ENCODE measurements around the gene MUC4. TPM values are rescaled to one million over a fixed set of nuclear protein-coding genes. Genes with fewer than 3 reads are reported as not detected.

Gene MUC4
- total and polyA plus RNA-seq, 9 of the 15 experiments (the other 6 are each of a cell fraction or from before 2014, with no cell fraction given), result under 0.01 to 0.21 (median 0.10) TPM; not detected in 4

- no peak for TF ChIP-seq FOXP4 (CRISPR knock-in tag; IDR thresholded peaks at IDR 0.05; ENCODE audit: borderline replicate concordance)
- no peak for TF ChIP-seq NCOA1 (IDR thresholded peaks at IDR 0.05; ENCODE audit: low read depth)
- no peak for TF ChIP-seq MCM7 (IDR thresholded peaks at IDR 0.05)
- TF ChIP-seq CCAR2 (IDR thresholded peaks at IDR 0.05; ENCODE audit: low read depth, low read length), result no peak
- TF ChIP-seq TBP (optimal IDR thresholded peaks at IDR 0.05; ENCODE audit: low read depth, low read length), result no peak
- TF ChIP-seq POU5F1 (IDR thresholded peaks at IDR 0.05; ENCODE audit: borderline replicate concordance, low read depth, low read length, partially characterized antibody), result no peak
- no peak for TF ChIP-seq ZFP1 (CRISPR knock-in tag; IDR thresholded peaks at IDR 0.05)
These were observed 72.1 kb downstream of the MUC4 start (continued) for GRCh38 chr3:195739561-195740111.

DNA sequence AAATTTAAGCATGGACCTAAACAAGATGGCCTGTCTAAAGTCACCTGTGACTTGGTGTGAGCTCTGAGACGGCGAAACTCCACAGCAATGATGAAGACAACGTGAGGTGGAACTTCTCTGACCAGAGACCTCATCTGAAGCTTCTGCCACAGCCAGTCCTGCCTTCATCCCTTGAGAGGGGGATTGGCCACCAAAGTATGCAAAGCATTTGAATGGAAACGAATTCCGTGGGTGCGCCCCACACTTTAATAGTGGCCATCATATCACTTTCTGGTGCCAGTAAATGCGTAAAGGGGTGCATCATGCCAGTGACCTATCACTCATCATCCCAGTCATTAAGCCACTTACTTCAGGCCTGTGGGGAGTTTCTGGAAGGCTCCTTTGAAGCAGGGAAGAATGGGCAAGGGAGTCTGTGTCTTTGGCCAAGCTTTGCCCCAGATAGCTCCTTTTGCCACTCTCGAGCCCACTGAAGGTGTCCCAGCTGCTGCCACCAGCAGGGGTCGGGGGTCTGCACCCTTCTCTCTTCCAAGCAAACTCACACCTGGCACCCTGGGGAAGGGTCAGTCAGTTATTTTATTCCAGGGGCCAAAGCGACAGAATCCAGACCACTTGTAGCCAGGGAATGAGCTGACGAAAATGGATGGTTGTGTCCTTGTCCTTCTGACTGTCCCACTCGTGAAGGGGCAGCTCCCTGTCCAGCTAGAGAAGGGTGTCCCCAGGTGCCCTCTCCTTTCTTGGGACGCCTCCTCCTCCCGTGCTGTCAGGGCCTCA, 73.3 kb downstream of the MUC4 start:
- 3% methylated on average over 13 of the region's 14 CpGs for WGBS (ENCODE audit: insufficient coverage, low coverage, missing lambda C conversion rate)
- BruUV-seq (replicated peaks), result no TSS peak
- POLR2A ChIA-PET, result interaction anchor here (0.6 to 1.1 kb wide), 4 partner anchors 8 to 34 kb away, joined by 3 to 5 read pairs (median 4); no protein-coding TSS in a partner anchor
- TF ChIP-seq HDAC2 (IDR thresholded peaks at IDR 0.05) (no peak), ARID1B (IDR thresholded peaks at IDR 0.05) (no peak), MNT (conservative IDR thresholded peaks at IDR 0.05) (no peak), RBBP5 (IDR thresholded peaks at IDR 0.05; ENCODE audit: borderline replicate concordance, insufficient read depth, low read length, poor library complexity, severe bottlenecking) (no peak), NR2C2 (CRISPR knock-in tag; IDR thresholded peaks at IDR 0.05) (no peak), NR2C2 (tag; IDR thresholded peaks at IDR 0.05) (no peak), E2F1 (CRISPR knock-in tag; IDR thresholded peaks at IDR 0.05) (no peak)

More for the DNA sequence above, 73.3 kb downstream of the MUC4 start:
- CTCF ChIA-PET (ENCODE audit: low intra/inter-chr PET ratio), result no interaction called here
- peak overlapping the region in 1 of 2 experiments; percentile 40; a peak in 1 of 4 replicates for H3K9ac ChIP-seq (ENCODE audit: insufficient read depth in 1 of 2, low read depth in 2 of 2, low read length in 2 of 2)
- H3K36me3 ChIP-seq (ENCODE audit: control insufficient read depth, insufficient read depth, low read length), result no peaks in the 10 kb centered on the region
- H3K79me2 ChIP-seq (ENCODE audit: control insufficient read depth, insufficient read depth, low read length), result no peaks in the 10 kb centered on the region
- H4K20me1 ChIP-seq (replicated peaks; ENCODE audit: control insufficient read depth, insufficient read depth, low read length), result no peaks in the 10 kb centered on the region
- DNase-seq (ENCODE audit: extremely low read depth in 1 of 4, low spot score in 3 of 4), result no peak
- no peak overlapping the region for H3K27ac ChIP-seq (ENCODE audit: extremely low read depth, low read depth, low read length)
- no peak overlapping the region for H3K4me2 ChIP-seq (ENCODE audit: insufficient read depth, low read length)
- H2AFZ ChIP-seq (ENCODE audit: low read depth, low read length), result no peak overlapping the region
- H3K4me3 ChIP-seq, result no peak overlapping the region
- in situ Hi-C loops (cut with MboI), result no loop called here
- FAIRE-seq, result no peak
- ATAC-seq, result no peak
- H3K27me3 ChIP-seq (ENCODE audit: control insufficient read depth in 2 of 2, insufficient read depth in 2 of 2, low read length in 2 of 2), result peaks cover 47 to 56% of the 10 kb centered on the region in 2 experiments
- no peaks in the 10 kb centered on the region for H3K9me1 ChIP-seq (ENCODE audit: control insufficient read depth, insufficient read depth, low read length)
- no peaks in the 10 kb centered on the region for H3K4me1 ChIP-seq (replicated peaks in 1 of 2; ENCODE audit: control insufficient read depth in 2 of 2, insufficient read depth in 2 of 2, low read length in 2 of 2)
- intact Hi-C loops (cut with micrococcal nuclease), result no loop called here
- H3K9me3 ChIP-seq (replicated peaks; ENCODE audit: control insufficient read depth, insufficient read depth, low read depth, low read length), result no peaks in the 10 kb centered on the region

All from K562 (cell line).